Adipocyte (in vitro differentiated cells): ENCODE data around the gene DIRAS1.

Source experiments
- DNase-seq: peaks from one replicate; pipeline ENCODE4 v3.0.0-alpha.2; 2015; ENCODE audit warnings: low read depth
- H3K27me3 ChIP-seq: replicated peaks from 2 replicates; pipeline ENCODE4 v1.7.0; 2013; ENCODE audit warnings: mild to moderate bottlenecking, low read length, moderate library complexity; ENCODE audit not compliant: control insufficient read depth, insufficient read depth
- H3K36me3 ChIP-seq: 2 replicates; pipeline ENCODE4 v1.7.0; 2013; ENCODE audit warnings: low read length, mild to moderate bottlenecking, moderate library complexity; ENCODE audit not compliant: control insufficient read depth, insufficient read depth, severe bottlenecking
- H3K4me1 ChIP-seq: 2 replicates; pipeline ENCODE4 v1.7.0; 2013; ENCODE audit warnings: mild to moderate bottlenecking, low read length, moderate library complexity; ENCODE audit not compliant: control insufficient read depth, insufficient read depth
- H3K4me3 ChIP-seq: 2 replicates; pipeline ENCODE4 v1.7.0; 2013; ENCODE audit warnings: mild to moderate bottlenecking, low read length, moderate library complexity
- H3K9ac ChIP-seq: 2 replicates; pipeline ENCODE4 v1.7.0; 2013; ENCODE audit warnings: mild to moderate bottlenecking, low read length, moderate library complexity
- H3K9me3 ChIP-seq: 2 replicates; pipeline ENCODE4 v1.7.0; 2013; ENCODE audit warnings: mild to moderate bottlenecking, low read length, moderate library complexity; ENCODE audit not compliant: control insufficient read depth

The DIRAS1 gene

GRCh38 chr19:2751438-2751830 lies 30.3 kb upstream of the DIRAS1 start:
- DNase-seq = no peak
- Histone ChIP-seq H3K9me3 (no peaks in the 10 kb centered on the region), H3K4me1 (no peaks in the 10 kb centered on the region), H3K36me3 (peaks cover 30% of the 10 kb centered on the region), H3K9ac (no peak overlapping the region), H3K27me3 (peaks cover 5% of the 10 kb centered on the region), H3K4me3 (no peak overlapping the region)

- Histone ChIP-seq H3K9me3 (no peaks in the 10 kb centered on the region), H3K27me3 (peaks cover 5% of the 10 kb centered on the region)
Observed at GRCh38 chr19:2750808-2751437, 29.8 kb upstream of the DIRAS1 start.

GRCh38 chr19:2747349-2747748 lies 26.2 kb upstream of the DIRAS1 start:
- Histone ChIP-seq H3K4me3 (no peak overlapping the region), H3K9ac (no peak overlapping the region), H3K27me3 (peaks cover 12% of the 10 kb centered on the region), H3K9me3 (no peaks in the 10 kb centered on the region), H3K36me3 (no peaks in the 10 kb centered on the region), H3K4me1 (no peaks in the 10 kb centered on the region)
- DNase-seq = no peak

More at GRCh38 chr19:2750808-2751437, 29.8 kb upstream of the DIRAS1 start:
- no peak for DNase-seq
- Histone ChIP-seq H3K36me3 (peaks cover 25% of the 10 kb centered on the region), H3K9ac (no peak overlapping the region), H3K4me1 (no peaks in the 10 kb centered on the region), H3K4me3 (no peak overlapping the region)

GRCh38 chr19:2744113-2744512 lies 22.9 kb upstream of the DIRAS1 start:
- no peak overlapping the region for H3K9ac ChIP-seq
- peaks cover 4% of the 10 kb centered on the region for H3K4me1 ChIP-seq
- H3K4me3 ChIP-seq = no peak overlapping the region
- H3K27me3 ChIP-seq = peaks cover 17% of the 10 kb centered on the region
- no peaks in the 10 kb centered on the region for H3K9me3 ChIP-seq
- no peak for DNase-seq
- H3K36me3 ChIP-seq = no peaks in the 10 kb centered on the region

DNA sequence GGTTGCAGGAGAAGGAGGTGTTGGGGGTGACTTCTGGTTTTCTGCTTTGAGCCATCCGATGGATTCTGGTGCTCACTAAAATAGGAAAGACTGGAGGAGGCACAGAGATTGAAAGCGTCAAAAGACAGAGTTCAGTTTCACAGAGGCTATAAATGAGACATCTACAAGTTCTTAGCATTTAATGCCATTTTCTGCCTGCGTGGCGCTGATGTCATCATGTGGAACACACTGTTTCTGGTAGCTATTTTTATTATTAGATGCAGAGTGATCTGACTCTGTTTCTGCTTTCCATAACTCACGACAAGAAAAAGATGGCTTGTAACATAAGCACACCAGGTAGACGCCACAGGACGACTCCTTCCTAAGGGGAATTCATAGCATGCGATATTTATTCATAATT lies 21.9 kb upstream of the DIRAS1 start:
- Histone ChIP-seq H3K9ac (no peak overlapping the region), H3K4me1 (peaks cover 10% of the 10 kb centered on the region), H3K36me3 (no peaks in the 10 kb centered on the region), H3K9me3 (no peaks in the 10 kb centered on the region), H3K27me3 (peaks cover 15% of the 10 kb centered on the region), H3K4me3 (no peak overlapping the region)
- DNase-seq = no peak

DNA sequence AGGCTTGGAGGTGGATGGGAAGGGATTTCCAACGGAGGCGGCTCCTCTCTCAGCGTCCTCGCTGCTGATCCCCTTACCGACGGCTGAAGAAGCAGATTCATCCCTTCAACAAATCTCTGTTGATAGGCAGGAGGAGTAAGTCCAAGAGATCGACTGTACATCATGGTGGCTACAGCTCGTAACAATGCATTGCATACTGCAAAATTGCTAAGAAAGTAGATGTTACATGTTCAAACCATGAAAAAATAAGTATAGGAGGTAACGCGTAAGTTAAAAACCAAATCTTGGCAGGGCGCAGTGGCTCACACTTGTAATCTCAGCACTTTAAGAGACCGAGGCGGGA lies 19.1 kb upstream of the DIRAS1 start:
- H3K4me3 ChIP-seq = no peak overlapping the region
- H3K9me3 ChIP-seq = no peaks in the 10 kb centered on the region
- DNase-seq = no peak
- H3K27me3 ChIP-seq = peaks cover 12% of the 10 kb centered on the region
- H3K4me1 ChIP-seq = peaks cover 10% of the 10 kb centered on the region
- H3K9ac ChIP-seq = no peak overlapping the region
- H3K36me3 ChIP-seq = peaks cover 16% of the 10 kb centered on the region

DNA sequence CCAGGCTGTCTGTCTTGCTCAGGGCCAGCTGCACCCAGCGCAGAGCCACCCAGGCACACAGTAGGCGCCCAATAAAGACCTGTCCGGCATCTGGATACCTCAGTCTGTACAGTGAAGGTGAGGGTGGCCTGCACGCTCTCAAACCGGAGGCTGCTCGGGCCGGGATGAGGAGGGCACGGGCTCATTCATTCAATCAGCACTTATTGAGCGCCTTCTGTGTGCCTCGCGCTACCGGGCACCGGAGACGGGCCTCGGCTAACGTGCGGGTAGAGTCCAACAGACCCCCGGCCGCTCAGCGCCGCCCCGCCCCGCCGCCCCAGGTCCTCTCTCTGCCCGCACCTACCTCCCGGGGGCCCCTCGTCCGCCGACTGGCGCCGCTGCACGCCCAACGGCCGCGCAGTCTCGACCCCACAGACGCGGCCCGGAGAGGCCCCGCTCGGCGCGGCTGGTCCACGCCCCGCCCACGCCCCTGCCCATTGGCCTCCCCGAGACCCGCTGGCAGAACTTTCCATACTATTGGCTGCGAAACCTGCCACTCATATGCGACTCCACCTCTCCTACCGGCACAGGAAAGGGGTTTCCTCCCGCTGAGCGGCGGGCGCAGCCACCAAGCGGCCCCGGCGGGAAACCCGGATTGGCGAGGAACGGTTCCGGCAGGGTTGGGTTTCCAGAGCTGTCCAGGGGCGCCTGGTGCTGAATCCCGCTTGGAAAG lies 18.6 kb upstream of the DIRAS1 start, which contains the start of gene SLC39A3:
SLC39A3 (minus strand) TSS at position 416 of the 712 bp plus-strand sequence. CDS start 2,760 bp downstream, outside the sequence.
- H3K36me3 ChIP-seq = peaks cover 20% of the 10 kb centered on the region
- H3K9me3 ChIP-seq = no peaks in the 10 kb centered on the region
- peak; percentile 99 for DNase-seq
- H3K9ac ChIP-seq = peak within 1 kb of the TSS; percentile 95
- peak within 1 kb of the TSS; percentile 97 for H3K4me3 ChIP-seq
- H3K4me1 ChIP-seq = peaks cover 10% of the 10 kb centered on the region
- H3K27me3 ChIP-seq = peaks cover 12% of the 10 kb centered on the region

GRCh38 chr19:2736550-2737190 lies 15.5 kb upstream of the DIRAS1 start:
- peaks cover 20% of the 10 kb centered on the region for H3K36me3 ChIP-seq
- H3K9ac ChIP-seq = no peak overlapping the region
- no peak overlapping the region for H3K4me3 ChIP-seq
- DNase-seq = no peak
- no peaks in the 10 kb centered on the region for H3K9me3 ChIP-seq
- peaks cover 5% of the 10 kb centered on the region for H3K27me3 ChIP-seq
- H3K4me1 ChIP-seq = peaks cover 19% of the 10 kb centered on the region

DNA sequence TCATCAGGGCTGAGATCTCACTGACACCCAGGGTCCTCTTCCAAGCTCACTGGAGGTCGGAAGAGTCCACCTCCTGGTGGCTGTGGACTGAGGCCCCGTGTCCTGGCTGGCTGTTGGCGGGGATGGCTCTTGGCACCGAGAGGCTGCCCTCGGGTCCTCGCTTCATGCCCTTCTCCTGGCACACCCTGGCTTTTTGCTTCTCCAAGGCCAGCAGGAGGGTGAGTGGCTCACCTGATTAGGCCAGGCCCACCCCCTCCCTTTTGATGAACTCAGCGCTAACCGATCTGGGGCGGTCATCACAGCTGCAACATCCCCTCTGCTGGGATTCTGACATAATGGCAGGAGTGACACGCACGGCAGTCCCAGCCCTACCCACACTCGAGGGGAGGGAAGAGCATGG lies 14.2 kb upstream of the DIRAS1 start:
- Histone ChIP-seq H3K4me3 (no peak overlapping the region), H3K36me3 (peaks cover 20% of the 10 kb centered on the region), H3K9ac (no peak overlapping the region), H3K4me1 (peaks cover 19% of the 10 kb centered on the region), H3K9me3 (no peaks in the 10 kb centered on the region), H3K27me3 (no peaks in the 10 kb centered on the region)
- DNase-seq = no peak

DNA sequence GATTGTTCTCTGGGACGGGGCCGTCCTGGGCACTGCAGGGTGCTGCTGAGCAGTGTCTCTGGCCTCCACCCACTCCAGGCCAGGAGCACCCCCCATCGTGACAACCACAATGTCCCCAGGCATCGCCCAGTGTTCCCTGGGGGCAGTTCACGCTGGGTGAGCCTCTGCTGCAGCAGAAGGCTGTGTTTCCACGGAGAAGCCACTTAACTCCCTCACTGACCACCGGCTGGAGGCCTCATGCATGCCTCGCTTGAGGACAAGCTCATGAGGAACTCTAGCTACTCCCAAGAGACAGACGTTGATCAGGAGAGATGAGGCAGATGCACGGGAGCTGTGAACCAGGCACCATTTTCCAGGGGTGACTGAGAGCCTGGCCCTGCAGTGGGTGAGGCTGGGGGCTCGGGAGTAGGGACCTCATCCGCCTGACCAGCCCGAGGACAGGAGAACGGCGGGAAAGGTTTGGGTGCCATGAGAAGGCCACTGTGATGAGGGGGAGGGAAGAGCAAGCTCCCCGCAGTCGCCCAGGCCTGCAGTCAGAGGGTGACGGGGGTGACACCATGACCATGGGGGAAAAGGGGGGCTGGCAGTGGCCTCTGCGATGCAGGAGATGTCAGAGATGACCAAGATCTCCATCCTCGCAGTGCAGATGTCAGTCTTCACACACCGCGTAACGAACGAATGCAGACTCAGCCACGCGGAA lies 13.6 kb upstream of the DIRAS1 start:
- DNase-seq = no peak
- H3K36me3 ChIP-seq = peaks cover 20% of the 10 kb centered on the region
- peaks cover 19% of the 10 kb centered on the region for H3K4me1 ChIP-seq
- H3K27me3 ChIP-seq = no peaks in the 10 kb centered on the region
- H3K4me3 ChIP-seq = no peak overlapping the region
- H3K9ac ChIP-seq = no peak overlapping the region
- H3K9me3 ChIP-seq = no peaks in the 10 kb centered on the region
